HG02981 (cell line): ENCODE results near the gene INTS6L.
A peak's percentile ranks its signal among the peaks of the same experiment; 100 is the strongest.

Experiments
- ATAC-seq: cut with Tn5 transposase; IDR thresholded peaks from one replicate; pipeline ENCODE4 v1.9.1; 2021; ENCODE audit warnings: mild to moderate bottlenecking, moderate library complexity; ENCODE audit not compliant: unreplicated experiment

The INTS6L gene

DNA sequence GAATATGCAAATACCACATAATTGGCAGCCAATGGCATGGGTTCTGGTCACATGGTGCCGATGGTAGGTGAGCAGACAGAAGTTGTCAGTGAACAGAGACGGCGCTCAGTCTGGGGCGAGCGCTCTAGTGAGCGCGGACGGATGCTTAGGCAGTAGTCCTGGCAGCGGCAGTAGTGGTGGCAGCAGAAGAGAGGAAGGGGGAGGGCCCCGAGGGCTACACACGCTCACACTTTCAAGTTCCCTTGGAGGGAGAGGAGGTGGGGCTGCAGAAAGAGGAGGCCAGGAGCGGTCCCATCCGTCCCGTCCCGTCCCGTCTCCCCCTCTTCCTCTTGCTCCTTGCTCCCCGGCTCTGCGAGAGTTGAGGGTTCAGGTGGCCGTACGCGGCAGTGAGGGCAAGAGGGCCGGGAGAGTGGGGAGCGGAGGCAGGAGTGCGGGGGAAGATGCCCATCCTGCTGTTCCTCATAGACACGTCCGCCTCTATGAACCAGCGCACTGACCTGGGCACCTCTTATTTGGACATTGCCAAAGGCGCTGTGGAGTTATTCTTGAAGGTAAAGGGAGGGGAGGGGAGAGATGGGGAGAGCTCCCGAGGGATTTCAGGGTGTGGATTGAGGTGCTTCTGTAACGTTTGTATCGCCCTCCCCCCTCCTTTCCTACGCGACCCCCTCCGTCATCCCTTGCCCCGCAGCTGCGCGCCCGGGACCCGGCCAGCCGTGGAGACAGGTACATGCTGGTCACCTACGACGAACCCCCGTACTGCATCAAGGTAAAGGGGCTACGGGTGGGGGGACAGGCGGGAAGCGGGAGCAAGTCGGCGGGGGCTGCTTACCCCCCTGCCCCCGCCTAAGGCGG lies at the start of gene INTS6L:
TSS of gene INTS6L (plus strand) at position 108 of the 852 bp plus-strand sequence. CDS start at position 441, 333 bp downstream.
- peak; percentile 76 for ATAC-seq

DNA sequence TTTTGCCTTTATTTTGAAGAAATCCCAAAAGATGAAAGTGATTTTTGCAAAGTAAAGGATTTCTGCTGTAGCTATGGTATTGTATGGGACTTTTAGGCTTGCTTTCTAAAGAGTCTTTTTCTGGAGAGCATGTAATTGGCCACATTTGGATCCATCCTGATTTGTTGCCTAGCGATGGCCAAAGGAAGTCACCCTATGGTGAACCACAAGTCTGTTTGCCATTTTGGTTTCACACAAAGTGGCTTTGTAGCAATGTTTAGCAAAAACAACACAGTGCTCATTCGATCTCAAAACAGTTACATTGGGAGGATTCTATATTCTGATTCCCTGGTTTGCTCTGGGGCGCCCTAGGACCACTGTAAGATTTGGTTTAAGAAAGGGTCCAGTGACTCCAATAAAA lies 44.1 kb upstream of the INTS6L start:
- no peak for ATAC-seq

DNA sequence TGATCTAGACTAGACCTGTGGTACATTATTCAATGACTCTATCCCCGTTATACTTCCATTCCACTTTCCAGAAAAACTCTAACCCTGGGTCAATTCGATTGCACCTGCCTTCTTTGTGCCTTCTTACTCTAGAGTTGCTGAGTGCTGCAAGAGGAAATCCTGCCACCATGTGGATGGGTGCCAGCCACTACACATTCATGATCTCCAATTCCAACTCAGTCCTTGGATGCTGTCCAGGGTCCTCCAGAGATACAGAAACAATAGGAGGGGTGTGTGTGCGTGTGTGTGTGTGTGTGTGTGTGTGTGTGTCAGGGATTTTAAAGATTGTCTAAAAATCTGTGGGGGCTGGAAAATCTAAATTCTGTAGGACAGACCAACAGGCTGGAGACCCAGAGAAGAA lies 42.9 kb upstream of the INTS6L start:
- no peak for ATAC-seq

- no peak for ATAC-seq
Measured at GRCh38 chrX:135480076-135480475, 40.4 kb upstream of the INTS6L start.

- no peak for ATAC-seq
Measured at GRCh38 chrX:135481696-135482179, 38.7 kb upstream of the INTS6L start.

DNA sequence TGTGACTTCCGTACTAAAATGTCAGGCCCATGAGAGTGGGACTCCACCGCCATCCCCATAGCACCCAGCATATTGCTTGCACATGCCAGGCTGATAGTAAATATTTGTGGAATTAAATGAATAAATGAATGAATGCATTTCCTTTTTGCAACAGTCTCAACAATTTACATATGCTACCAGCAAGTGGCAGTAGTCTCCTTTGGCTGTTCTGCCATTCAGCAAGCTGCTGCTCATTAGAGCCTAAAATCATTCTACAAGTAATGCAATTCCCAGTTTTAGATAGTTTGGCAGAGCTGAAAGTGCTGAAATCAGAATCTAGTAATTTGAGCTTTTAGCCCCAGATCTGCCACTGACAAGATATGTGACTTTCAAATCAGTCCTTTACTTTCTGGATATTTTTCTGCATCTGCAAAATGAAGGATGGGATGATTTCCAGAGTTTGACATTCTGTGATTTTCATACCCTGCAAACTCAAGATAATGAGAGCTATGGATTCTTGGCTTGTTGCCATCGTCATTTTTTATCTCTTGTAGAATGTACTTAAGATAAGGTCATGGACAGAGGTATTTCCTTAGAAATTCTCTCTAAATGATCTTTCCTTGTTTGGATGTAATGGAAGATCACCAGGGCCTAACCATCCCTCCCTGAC lies 35.7 kb upstream of the INTS6L start:
- no peak for ATAC-seq

DNA sequence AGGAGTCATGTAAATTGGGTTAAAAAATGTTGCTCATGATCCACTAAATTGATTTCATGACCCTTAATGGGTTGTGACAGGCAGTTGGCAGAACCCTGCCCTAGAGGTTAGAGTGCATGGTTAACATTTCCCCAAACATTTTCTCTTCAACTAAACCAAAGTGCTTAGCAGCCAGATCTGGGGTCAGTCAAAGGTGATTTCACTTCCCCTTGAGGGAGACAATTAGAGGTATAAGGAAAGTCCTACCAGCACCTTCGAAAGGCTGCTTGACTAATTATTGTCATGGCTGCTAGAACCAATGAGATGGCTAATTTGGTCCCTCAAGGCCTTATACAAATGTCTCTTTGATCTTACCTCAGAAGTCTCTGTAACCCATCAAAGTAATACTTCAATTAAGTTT lies 30.9 kb upstream of the INTS6L start:
- peak; percentile 94 for ATAC-seq

DNA sequence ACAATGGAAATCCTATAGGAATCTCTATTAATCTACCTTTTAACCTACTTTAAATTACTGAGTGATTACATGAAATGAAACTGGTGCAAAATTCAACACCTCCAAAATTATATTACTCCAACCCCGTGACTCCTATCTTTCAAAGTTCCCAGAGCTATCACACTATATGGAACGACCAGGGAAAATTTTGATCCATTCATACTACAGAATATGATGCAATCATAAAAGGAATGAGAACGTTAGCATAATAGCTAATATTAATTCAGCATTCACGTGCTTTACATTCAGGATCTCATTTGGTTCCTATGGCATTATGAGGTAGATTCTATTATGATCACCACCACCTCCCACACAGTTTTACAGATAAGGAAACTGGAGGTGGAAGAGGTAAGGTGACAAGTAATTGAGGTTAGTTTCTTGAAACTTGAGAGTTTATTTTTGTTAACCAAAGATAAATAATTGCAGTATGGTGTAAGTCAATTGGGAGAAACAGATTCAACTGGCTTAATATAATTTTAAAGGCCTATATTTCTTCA lies 29.4 kb upstream of the INTS6L start:
- no peak for ATAC-seq

- ATAC-seq = no peak
Measured at GRCh38 chrX:135494453-135494852, 26.0 kb upstream of the INTS6L start.

DNA sequence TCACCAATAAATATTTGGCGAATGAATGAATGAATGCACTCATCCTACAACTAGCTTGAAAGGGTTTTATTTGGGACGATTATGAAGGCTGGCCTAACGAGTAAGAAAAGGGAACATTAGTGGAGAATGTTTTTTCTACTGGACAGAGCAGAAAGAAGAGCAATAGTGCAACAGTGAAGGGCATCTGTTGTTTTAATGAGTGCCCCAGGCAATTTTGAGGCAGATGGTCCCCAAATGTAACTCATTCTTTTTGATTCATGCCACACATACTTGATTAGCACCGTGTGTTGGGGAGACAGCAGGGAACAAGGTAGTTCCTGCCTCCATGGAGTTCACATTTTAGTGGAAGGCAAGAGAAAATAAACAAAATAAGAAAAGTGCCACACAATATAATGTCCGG lies 22.7 kb upstream of the INTS6L start:
- no peak for ATAC-seq

DNA sequence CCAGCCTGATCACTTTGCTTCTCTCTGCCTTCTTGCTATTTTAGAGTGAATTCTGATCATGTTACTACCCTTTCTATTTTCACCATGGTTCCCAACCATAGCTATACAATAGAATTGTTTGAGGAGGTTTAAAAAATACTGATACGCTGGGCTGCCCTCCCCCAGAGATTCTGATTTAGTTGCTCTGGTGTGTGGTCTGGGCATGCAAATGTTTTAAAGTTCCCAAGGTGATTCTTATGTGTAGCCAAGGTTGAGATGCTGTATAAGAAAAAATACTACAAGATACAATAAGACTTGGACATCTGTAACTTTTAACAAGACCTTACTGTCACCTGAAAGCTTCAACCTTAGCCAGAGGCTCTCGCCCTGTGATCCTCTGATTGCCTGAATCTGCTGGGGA lies 22.2 kb upstream of the INTS6L start:
- no peak for ATAC-seq

- ATAC-seq = no peak
Measured at GRCh38 chrX:135505351-135505750, 15.1 kb upstream of the INTS6L start.

GRCh38 chrX:135509885-135510284 lies 10.6 kb upstream of the INTS6L start:
- ATAC-seq = no peak

GRCh38 chrX:135512508-135513129 lies 7.8 kb upstream of the INTS6L start:
- no peak for ATAC-seq

DNA sequence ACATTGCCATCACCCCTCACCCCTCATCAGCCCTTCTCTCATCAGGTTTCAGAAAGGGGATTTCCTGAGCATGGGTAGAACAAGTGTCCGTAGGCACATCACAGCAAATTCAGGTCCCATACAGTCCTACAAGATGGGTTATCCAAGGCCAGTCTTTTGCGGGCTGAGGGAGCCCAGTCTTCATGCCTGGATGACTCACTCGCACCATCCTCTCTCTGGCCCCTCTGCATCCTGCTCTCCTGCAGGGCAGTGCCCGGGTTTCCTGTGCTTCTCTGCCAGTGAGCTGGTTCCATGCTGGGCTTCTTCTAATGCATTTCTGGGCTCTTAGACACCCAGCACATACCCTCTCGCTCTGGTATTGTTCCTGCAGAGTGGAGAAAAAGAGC lies 7.3 kb upstream of the INTS6L start:
- ATAC-seq = no peak

GRCh38 chrX:135516376-135516775 lies 4.1 kb upstream of the INTS6L start:
- ATAC-seq = no peak

GRCh38 chrX:135518161-135518560 lies 2.3 kb upstream of the INTS6L start:
- ATAC-seq = no peak

DNA sequence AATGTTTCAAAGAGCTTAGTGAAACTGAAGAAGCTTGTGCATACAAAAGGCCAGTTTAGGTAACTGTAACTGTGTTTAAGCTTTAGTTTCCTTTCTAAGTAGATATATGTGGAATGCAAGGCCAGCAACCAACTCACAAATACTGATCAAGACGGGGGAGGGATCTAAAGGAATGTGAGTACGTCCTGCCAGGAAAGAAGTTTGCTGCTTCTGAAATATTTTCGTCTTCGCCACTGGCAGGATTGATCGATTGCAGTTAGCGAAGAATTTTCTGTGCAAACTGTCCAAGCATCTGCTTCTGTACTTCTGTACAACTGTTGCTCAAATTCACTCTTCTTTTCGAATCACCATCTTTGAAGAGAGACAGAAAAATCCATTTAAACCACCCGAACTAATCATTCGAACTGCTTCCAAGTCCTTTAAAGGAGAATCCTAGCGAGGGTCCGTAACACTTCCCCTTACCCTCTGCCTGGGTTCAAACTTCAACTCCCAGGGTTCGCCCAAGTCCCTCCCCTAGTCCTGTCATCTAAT lies 373 bp upstream of the INTS6L start:
- ATAC-seq = no peak

- peak; percentile 62 for ATAC-seq
Measured at GRCh38 chrX:135521405-135522131, 1.1 kb downstream of the INTS6L start.

DNA sequence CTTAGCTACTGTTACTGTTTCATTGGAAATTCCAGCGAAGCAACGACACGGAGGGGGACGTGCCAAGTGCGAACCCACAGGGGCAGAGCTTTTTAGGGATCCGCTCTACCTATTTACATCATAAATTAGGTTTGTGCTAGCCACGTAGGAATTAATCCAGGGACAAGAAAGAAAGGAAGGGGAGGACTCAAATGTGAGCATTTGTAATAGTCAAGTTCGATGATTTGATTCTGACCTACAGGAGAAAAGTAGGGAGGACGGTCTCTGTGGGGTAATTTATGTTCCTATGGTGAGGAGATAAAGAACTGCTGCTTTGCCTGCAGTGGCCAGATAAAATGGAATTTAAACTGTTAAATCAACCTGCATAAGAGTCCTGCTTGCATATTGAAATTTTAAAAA lies 1.7 kb downstream of the INTS6L start:
- ATAC-seq = no peak
